ENCODE measurements around the gene UMAD1.

UMAD1 gene

GRCh38 chr7:7731732-7732131, 91.2 kb downstream of the UMAD1 start:
- DNase-seq = no peak

- no peak for DNase-seq
Measured at GRCh38 chr7:7732621-7733281, 92.2 kb downstream of the UMAD1 start.

GRCh38 chr7:7736671-7737070, 96.1 kb downstream of the UMAD1 start:
- DNase-seq = no peak

GRCh38 chr7:7737674-7738073, 97.1 kb downstream of the UMAD1 start:
- no peak for DNase-seq

- no peak for DNase-seq
Measured at GRCh38 chr7:7738177-7738576, 97.6 kb downstream of the UMAD1 start.

- DNase-seq = no peak
Measured at GRCh38 chr7:7738622-7739021, 98.1 kb downstream of the UMAD1 start.

GRCh38 chr7:7739204-7740036, 98.9 kb downstream of the UMAD1 start:
- DNase-seq = no peak

- no peak for DNase-seq
Measured at GRCh38 chr7:7740037-7740355, 99.4 kb downstream of the UMAD1 start.

- no peak for DNase-seq
Measured at GRCh38 chr7:7742223-7742622, 101.7 kb downstream of the UMAD1 start.

- no peak for DNase-seq
Measured at GRCh38 chr7:7745258-7745657, 104.7 kb downstream of the UMAD1 start.

GRCh38 chr7:7745966-7746365, 105.4 kb downstream of the UMAD1 start:
- no peak for DNase-seq

GRCh38 chr7:7746458-7746857, 105.9 kb downstream of the UMAD1 start:
- no peak for DNase-seq

GRCh38 chr7:7750571-7751242, 110.2 kb downstream of the UMAD1 start:
- DNase-seq = no peak

GRCh38 chr7:7751243-7752092, 110.9 kb downstream of the UMAD1 start:
- DNase-seq = no peak

GRCh38 chr7:7756577-7756976, 116.0 kb downstream of the UMAD1 start:
- no peak for DNase-seq

- no peak for DNase-seq
Measured at GRCh38 chr7:7757576-7757975, 117.0 kb downstream of the UMAD1 start.

- DNase-seq = no peak
Measured at GRCh38 chr7:7761340-7761973, 120.9 kb downstream of the UMAD1 start.

- DNase-seq = no peak
Measured at GRCh38 chr7:7761974-7762779, 121.6 kb downstream of the UMAD1 start.

- DNase-seq = no peak
Measured at GRCh38 chr7:7764520-7765396, 124.2 kb downstream of the UMAD1 start.

GRCh38 chr7:7765422-7765821, 124.9 kb downstream of the UMAD1 start:
- DNase-seq = no peak

- no peak for DNase-seq
Measured at GRCh38 chr7:7766671-7767070, 126.1 kb downstream of the UMAD1 start.
